Panc1 (cell line): Measurements from ENCODE around the gene WNT2. TPM values are rescaled to one million over a fixed set of nuclear protein-coding genes. Genes with fewer than 3 reads are reported as not detected.

Source experiments
- ATAC-seq: fragments of 200-7000 bp; cut with Tn5 transposase; 2 replicates; pipeline ENCODE4 v1.9.1; 2020; ENCODE audit warnings: mild to moderate bottlenecking, moderate library complexity
- BruUV-seq: library from RNA; stranded (reverse); fragments of 400-500 nt; replicated peaks from 2 replicates; lab custom pipeline; 2021; lab: Mats Ljungman, UMichigan
- CTCF ChIA-PET: fragments of 300-600 bp; sonication (Branson Sonifier 250); formaldehyde crosslinking; loops from one replicate; lab custom pipeline; 2022; ENCODE audit warnings: antibody characterized with exemption; lab: Charles Lee
- POLR2A ChIA-PET: fragments of 300-600 bp; sonication (Branson Sonifier 250); formaldehyde crosslinking; loops from one replicate; lab custom pipeline; 2022; ENCODE audit warnings: antibody characterized with exemption; lab: Charles Lee
- DNase-seq: peaks from one replicate; pipeline ENCODE4 v3.0.0-alpha.2; 2010; ENCODE audit warnings: low read depth, low spot score
- H3K27ac ChIP-seq: 2 replicates; pipeline ENCODE4 v1.5.1; 2011; ENCODE audit warnings: mild to moderate bottlenecking, low read length, inconsistent platforms
- H3K27me3 ChIP-seq: fragments of 200-500 bp; sonication (Bioruptor generic); 2 replicates; pipeline ENCODE4 v1.6.0; 2014; ENCODE audit warnings: low read length, inconsistent platforms; ENCODE audit not compliant: control insufficient read depth, insufficient read depth
- H3K36me3 ChIP-seq: fragments of 200-500 bp; sonication (Bioruptor generic); 2 replicates; pipeline ENCODE4 v1.5.1; 2014; ENCODE audit warnings: inconsistent platforms, mild to moderate bottlenecking, low read length, moderate library complexity; ENCODE audit not compliant: control insufficient read depth, insufficient read depth
- H3K4me1 ChIP-seq: 2 replicates; pipeline ENCODE4 v1.5.1; 2011; ENCODE audit warnings: inconsistent platforms, mild to moderate bottlenecking, low read length, moderate library complexity; ENCODE audit not compliant: control insufficient read depth, insufficient read depth
- H3K4me3 ChIP-seq, 2 experiments: 2 replicates each; pipeline ENCODE4 v1.5.1; 2011 to 2012; ENCODE audit warnings: low read depth in 2 of 2, low read length in 2 of 2, mild to moderate bottlenecking in 2 of 2, inconsistent platforms in 1 of 2, moderate library complexity in 1 of 2
- H3K9me3 ChIP-seq: fragments of 200-500 bp; sonication (Bioruptor generic); 2 replicates; pipeline ENCODE4 v1.5.1; 2014; ENCODE audit warnings: low read depth, mild to moderate bottlenecking, inconsistent platforms, low read length, moderate library complexity; ENCODE audit not compliant: control insufficient read depth, insufficient read depth
- CTCF ChIP-seq: fragments of 450-650 bp; IDR thresholded peaks from 2 replicates; pipeline ENCODE4 v1.5.1; 2017; ENCODE audit warnings: mild to moderate bottlenecking
- POLR2AphosphoS5 ChIP-seq: IDR thresholded peaks from 2 replicates; pipeline ENCODE4 v1.6.1; 2012; ENCODE audit warnings: mild to moderate bottlenecking, low read depth, low read length, moderate library complexity
- SIN3A ChIP-seq: IDR thresholded peaks from 2 replicates; pipeline ENCODE4 v1.6.1; 2012; ENCODE audit warnings: low read depth, mild to moderate bottlenecking, low read length, moderate library complexity, borderline replicate concordance; ENCODE audit not compliant: insufficient read depth
- TCF7L2 ChIP-seq: IDR thresholded peaks from 2 replicates; pipeline ENCODE4 v1.6.1; 2011; ENCODE audit warnings: mild to moderate bottlenecking, low read depth, low read length, inconsistent platforms
- in situ Hi-C: cut with HindIII; loops from 2 replicates; pipeline ENCODE4 v1.10.0; 2016; ENCODE audit warnings: low sequenced_read_pairs, low pct_unique_long_range_greater_than_20kb
- intact Hi-C: fragments of 100-400 bp; cut with micrococcal nuclease; formaldehyde crosslinking; loops from one replicate; pipeline ENCODE4 v1.10.0; 2022; ENCODE audit not compliant: unreplicated experiment
- total RNA-seq: library from RNA; stranded (reverse); gene quantifications from one replicate; pipeline ENCODE4 v1.2.1, GENCODE V29; 2021; ENCODE audit not compliant: unreplicated experiment
- TF ChIP-seq, protein P1 (sequence below), 2 experiments: IDR thresholded peaks; 2 replicates each; pipeline ENCODE4 v1.6.1; 2011 to 2012; ENCODE audit warnings: low read depth in 2 of 2, control low read depth in 1 of 2, low read length in 1 of 2, mild to moderate bottlenecking in 1 of 2, moderate library complexity in 1 of 2; ENCODE audit not compliant: insufficient read depth in 1 of 2

The WNT2 gene
- total RNA-seq, 1 experiment from 2014 or later = not detected

DNA sequence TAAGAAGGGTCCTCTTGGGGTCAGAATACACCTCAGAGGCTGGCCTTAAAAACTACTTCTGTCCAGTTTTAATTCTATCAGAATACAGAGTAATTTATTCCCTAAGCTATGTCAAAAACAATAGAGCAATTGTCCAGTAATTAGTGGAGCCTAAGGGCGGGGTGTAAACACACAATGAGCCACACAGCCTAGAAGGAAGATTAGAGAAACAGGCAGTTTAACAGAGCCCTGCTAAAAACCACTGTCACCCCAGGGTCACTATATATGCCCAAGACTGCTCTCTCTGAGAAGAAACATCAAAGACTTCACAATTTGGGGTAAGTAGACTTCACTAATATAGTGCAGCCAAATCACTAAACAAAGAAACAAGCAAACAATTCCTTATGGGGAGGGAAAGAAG, 27.2 kb upstream of the WNT2 start:
- DNase-seq (no peak), ATAC-seq (no peak)
- no peaks in the 10 kb centered on the region for H3K4me1 ChIP-seq
- H3K4me3 ChIP-seq = no peak overlapping the region
- no TSS peak for BruUV-seq
- peaks cover 3% of the 10 kb centered on the region; the same call in 1 of the 2 replicates for H3K27me3 ChIP-seq
- H3K36me3 ChIP-seq = no peaks in the 10 kb centered on the region
- H3K27ac ChIP-seq = no peak overlapping the region
- TF ChIP-seq TCF7L2 (no peak), SIN3A (no peak), POLR2AphosphoS5 (no peak), CTCF (no peak)
- TF ChIP-seq, protein P1, sequence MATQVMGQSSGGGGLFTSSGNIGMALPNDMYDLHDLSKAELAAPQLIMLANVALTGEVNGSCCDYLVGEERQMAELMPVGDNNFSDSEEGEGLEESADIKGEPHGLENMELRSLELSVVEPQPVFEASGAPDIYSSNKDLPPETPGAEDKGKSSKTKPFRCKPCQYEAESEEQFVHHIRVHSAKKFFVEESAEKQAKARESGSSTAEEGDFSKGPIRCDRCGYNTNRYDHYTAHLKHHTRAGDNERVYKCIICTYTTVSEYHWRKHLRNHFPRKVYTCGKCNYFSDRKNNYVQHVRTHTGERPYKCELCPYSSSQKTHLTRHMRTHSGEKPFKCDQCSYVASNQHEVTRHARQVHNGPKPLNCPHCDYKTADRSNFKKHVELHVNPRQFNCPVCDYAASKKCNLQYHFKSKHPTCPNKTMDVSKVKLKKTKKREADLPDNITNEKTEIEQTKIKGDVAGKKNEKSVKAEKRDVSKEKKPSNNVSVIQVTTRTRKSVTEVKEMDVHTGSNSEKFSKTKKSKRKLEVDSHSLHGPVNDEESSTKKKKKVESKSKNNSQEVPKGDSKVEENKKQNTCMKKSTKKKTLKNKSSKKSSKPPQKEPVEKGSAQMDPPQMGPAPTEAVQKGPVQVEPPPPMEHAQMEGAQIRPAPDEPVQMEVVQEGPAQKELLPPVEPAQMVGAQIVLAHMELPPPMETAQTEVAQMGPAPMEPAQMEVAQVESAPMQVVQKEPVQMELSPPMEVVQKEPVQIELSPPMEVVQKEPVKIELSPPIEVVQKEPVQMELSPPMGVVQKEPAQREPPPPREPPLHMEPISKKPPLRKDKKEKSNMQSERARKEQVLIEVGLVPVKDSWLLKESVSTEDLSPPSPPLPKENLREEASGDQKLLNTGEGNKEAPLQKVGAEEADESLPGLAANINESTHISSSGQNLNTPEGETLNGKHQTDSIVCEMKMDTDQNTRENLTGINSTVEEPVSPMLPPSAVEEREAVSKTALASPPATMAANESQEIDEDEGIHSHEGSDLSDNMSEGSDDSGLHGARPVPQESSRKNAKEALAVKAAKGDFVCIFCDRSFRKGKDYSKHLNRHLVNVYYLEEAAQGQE (IDR thresholded peaks at IDR 0.05; ENCODE audit: insufficient read depth in 1 of 2, low read depth in 2 of 2, low read length in 1 of 2) = no peak
- CTCF ChIA-PET = no interaction called here
- intact Hi-C loops = no loop called here
- in situ Hi-C loops = no loop called here
- H3K9me3 ChIP-seq = no peaks in the 10 kb centered on the region
- POLR2A ChIA-PET = no interaction called here

DNA sequence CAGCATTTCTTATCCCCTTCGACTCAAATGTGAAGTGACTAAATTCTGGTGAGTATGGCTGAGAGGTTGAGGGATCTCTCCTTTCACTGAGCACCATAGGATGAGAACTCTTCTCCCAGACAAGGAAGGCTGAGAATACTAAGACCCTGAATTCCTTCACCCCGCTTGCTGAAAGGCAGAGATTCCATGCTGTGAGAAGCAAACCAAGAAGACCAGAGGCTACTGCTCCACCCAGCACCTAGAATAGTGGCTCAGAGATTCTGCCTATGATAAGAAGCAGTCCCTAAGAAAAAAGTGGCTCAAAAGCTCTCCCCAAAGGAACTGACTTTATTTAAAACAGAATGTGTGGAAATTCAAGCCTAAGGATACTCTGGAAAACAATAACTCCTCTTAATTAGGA, 26.7 kb upstream of the WNT2 start:
- Histone ChIP-seq H3K4me3 (no peak overlapping the region), H3K4me1 (no peaks in the 10 kb centered on the region), H3K27ac (no peak overlapping the region), H3K27me3 (peaks cover 3% of the 10 kb centered on the region; the same call in 1 of the 2 replicates), H3K9me3 (no peaks in the 10 kb centered on the region), H3K36me3 (no peaks in the 10 kb centered on the region)
- DNase-seq (no peak), ATAC-seq (no peak)
- BruUV-seq = no TSS peak
- ChIA-PET POLR2A (no interaction called here), CTCF (no interaction called here)
- in situ Hi-C loops (no loop called here), intact Hi-C loops (no loop called here)
- no peak for TF ChIP-seq TCF7L2
- TF ChIP-seq SIN3A = no peak
- no peak for TF ChIP-seq POLR2AphosphoS5
- TF ChIP-seq, protein P1 (IDR thresholded peaks at IDR 0.05; ENCODE audit: insufficient read depth in 1 of 2, low read depth in 2 of 2, low read length in 1 of 2) = no peak
